ENCODE results near the gene ZFHX2. TPM values are rescaled to one million over a fixed set of nuclear protein-coding genes. Genes with fewer than 3 reads are reported as not detected.

Gene ZFHX2
- total RNA-seq, 1 donor from 2014 or later: 12.5 TPM

DNA sequence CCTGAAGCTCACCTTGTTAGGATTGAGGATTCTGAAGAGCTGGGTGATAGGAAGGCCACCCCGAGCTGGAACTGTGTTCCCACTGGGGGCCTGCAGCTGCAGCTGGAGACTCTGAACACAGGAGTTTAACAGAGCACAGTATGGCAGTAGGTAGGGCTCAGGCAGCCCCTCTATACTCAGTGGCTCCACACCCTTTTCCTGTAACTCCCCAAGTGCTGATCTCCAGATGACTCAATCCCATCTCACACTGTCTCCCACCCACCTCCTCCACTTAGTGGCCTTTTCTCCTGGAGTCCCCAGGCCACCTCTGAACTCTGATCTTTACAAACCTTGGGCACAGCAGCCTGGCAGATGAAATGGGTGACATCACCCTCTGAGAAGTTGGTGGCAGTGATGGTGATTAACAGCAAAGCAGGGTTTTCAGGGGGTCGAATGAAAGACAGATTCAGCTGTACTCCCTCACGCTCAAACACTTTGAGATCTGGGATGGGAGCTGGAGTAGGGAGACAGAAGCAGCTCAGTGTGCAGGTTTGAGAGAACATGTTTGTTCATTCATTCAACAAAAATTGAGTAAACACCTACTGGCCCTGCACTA, 8.5 kb upstream of the ZFHX2 start:
- no peak for DNase-seq (ENCODE audit: low spot score)

DNA sequence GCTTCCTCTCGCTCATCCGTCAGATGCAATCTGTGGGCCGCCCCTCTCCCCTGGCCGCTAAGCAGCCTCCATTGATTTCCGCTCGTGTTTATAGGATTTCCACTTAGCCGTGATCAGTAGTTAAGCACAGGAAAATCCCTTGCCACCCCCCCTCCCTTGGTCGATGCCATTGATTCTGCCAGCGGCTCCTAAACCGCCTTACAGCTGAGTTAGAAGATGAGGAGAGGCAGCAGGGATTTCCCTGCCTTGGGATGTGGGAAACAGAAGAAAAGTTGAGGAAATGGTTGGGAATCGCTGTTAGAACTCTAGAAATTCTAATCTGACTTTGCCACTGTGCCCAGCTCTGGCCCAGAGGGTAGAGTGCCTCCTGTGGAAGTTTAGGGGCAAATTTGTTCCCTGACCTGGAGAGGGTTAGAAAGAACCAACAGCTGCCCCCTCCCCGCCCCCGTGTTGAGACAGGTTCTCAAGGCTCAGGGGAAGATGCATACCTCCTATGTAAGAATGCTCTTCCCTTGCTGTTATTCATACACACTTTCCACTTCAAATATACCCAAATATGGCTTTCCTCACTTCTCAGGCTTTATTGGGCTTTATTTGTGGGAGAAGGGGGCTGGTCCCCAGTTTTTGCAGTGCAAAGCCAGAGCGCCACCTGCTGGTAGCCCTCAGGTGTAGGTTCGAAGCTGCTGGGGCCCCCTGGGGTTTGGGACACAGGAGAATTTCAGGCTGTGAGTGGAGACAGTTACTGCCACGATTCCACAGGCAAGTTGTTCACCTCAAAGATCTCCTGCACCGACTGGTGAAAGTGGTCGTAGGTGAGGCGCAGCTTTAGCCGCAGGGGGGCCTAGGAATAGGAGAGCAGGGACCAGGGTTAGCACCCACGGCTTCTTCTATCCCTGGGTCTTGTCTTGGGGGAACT, 7.7 kb upstream of the ZFHX2 start:
- no peak for DNase-seq (ENCODE audit: low spot score)

DNA sequence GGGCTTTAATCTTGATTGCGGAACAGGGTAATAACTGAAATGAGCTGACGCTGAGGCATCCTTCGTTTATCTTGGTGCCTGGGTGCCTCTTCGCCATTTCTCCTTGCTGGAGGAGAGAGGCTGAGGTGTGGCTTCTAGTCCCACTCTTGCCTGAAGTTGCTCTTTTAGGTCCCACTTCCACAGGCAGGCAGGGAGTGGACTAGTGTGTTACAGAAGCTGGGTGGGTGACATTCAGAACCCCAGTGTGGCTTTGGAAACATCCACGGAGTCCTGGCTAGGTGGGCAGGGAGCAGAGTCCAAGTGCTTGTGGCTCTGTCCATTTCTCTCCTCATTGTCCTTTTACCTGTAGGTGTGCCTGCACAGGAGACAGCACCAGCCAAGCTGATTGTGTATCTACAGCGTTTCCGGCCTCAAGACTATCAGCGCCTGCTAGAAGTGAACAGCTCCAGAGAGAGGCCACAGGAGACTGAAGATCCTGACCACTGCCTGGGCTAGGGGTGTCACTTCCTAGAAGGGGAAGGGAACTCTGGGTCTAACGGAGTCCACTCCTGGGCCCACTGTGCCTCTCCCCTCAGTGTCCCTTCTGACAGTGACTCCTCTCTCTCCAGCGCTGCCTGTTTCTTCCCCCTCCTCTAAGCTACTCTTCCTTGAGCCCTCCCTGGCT, 6.9 kb upstream of the ZFHX2 start:
- DNase-seq (ENCODE audit: low spot score): no peak

DNA sequence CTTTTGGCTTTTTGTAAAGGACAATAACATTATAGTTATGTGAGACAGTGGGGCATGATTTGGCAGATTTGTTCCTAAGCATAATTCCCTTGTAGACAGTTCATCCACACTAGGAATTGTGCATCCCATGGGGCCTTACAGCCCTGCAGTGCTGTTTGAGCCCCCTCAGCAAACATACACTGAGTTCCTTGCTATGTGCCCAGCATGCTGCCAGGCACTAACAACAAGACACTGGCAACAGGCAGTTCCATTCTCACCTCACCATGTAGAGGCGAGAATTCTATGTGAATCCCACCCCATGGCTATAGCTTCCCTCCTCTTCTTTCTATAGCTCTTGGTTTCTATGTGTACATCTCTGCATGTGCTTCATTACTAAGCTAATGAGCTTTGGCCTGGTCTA, 6.4 kb upstream of the ZFHX2 start:
- DNase-seq (ENCODE audit: low spot score): no peak

DNA sequence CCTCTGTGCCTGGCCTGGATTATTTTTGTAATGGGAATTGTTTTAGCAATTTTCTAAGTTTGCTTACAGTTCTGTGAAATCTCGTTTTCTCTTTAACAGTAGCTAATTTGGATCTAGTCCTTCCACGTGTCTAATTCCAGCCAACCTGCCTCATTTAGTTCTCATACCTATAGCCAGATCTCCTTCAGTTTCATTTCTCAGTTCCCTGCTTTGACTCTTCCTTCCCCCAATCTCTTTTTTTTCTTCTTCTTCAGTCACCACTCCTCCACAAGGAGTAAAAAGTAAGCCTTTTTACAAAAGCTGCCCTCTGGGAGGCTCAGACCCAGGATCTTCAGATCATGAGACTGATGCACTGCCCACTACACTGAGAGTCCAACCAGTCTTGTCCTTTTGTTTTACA, 6.0 kb upstream of the ZFHX2 start:
- no peak for DNase-seq (ENCODE audit: low spot score)

DNA sequence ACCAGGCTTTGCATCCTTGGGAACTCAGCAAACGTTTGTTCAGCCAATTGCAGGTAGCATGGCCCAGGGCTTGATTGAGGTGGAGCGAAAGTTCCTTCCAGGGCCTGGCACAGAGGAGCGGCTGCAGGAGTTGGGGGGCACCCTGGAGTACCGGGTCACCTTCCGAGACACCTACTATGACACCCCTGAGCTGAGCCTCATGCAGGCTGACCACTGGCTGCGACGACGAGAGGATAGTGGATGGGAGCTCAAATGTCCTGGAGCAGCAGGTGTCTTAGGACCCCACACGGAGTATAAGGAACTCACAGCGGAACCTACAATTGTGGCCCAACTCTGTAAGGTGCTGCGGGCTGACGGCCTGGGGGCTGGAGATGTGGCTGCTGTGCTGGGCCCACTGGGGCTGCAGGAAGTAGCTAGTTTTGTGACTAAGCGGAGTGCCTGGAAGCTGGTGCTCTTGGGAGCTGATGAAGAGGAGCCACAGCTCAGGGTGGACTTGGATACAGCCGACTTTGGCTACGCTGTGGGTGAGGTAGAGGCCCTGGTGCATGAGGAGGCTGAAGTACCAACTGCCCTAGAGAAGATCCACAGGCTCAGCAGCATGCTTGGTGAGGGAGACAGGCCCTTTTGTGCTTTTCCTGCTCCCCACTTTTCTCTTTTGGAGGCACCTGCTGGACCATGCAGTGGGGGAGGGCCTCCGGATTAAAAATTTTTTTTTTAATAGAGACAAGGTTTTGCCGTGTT, 5.3 kb upstream of the ZFHX2 start:
- no peak for DNase-seq (ENCODE audit: low spot score)

DNA sequence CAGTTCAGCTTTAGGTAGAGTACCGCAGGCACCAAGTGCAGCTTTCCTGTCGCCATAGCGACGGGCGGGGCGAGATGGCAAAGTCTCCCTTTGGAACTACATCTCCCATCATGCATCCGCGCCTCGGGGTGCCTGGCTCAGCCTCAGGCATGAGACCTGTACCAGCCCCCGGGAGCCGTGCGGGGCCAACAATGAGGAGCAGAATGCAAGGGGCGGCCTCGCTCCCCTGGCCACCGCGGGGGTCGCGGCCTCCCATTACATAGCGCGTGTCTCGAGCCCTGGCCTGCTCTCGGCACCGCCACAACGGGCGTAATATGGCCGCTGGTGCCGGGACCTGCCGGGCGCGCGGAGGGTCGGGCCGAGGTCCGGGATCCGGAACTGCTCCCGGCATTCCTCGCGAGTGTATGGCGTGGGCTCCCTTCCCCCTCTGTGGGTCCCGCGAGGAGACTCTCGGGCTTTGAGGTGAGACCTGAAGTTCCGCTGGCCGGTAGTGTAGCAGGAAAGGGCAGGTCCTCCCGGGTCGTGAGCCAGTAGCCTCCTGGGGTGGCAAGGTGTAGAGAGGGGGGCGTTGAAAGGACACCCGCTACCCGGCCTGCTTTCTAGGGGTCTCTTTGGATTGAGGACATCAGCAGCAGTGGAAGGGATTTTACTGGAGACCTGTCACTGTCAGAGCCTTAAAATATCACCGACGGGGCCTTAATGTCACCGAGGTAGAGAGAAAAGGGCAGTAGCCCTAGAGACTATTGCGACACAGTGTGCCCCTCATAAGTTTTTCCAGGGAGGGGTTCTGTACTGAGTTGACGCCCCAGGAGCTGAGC, 4.5 kb upstream of the ZFHX2 start, which contains the start of gene THTPA:
Gene THTPA (plus strand): TSS at position 390 of the 818 bp plus-strand sequence. CDS start 487 bp downstream, outside the sequence.
- DNase-seq (ENCODE audit: low spot score): peak; percentile 93

DNA sequence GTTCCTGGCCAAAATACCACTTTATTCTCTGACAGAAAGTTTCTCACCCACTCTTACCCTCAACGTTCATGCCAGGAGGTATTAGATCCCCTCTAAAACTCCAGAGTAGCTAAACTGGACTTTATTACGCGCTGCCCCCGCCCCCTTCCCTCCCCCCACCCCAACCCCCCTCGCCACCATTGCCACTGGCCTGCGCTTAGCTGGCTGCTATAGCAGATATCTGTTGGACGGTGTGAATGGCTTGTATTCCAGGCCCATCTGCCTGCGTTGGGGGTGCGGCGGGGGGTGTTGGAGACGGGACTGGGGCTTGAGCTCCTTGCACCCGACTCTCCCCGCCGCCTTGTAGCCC, 3.9 kb upstream of the ZFHX2 start:
- no peak for DNase-seq (ENCODE audit: low spot score)

DNA sequence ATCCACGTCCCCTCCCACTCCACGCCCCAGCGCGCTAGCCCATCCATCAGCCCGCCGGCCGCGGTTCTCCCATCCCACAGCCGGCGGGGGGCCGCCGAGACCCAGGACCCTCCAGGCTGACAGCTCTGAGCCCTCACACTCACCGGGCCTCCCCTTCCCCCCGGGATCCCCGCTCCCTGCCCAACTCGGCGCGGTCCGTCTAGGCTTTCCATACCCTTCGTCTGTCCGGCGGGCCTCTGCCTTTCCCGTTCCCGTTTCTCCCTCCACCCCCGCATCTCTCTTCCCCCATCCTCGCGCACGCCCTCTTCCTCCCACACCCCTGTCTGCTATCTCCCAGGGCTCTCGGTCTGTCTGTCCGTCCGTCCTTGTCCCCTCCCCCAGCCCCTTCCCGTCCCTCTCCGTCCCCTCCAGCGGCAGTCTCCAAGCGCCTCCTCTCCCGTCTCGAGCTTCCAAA, 726 bp downstream of the ZFHX2 start:
- no peak for DNase-seq (ENCODE audit: low spot score)

DNA sequence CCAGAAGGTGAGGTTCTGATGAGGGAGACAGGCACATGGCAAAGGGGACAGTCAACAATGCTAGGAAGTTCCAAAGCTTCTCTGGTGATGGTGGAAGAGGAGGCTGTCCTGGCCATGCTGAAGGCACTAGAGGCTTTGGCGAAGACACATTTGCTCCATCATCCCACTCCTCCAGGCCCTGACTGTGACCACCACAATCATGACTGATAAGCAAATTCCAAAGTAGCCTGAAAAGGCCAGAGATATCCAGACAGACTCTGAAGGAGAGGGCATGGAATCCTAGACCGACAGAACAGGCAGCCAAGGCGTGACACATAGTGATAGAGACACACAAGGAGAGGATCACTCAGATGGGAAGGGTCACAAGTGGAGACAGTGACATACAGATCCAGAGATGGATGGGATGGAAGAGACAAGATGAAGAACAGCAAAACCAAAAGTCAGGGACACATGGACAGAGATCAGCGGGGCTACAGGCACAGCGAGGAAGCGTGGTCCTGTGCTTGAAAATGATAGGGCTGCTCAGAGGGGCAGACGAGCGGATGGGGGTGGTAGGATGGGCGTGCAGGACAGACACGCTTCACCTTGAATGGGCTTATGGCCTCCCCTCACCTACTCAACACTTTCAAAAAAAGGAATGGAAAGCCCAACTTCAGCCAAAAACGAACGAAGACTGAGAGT, 1.3 kb downstream of the ZFHX2 start:
- no peak for DNase-seq (ENCODE audit: low spot score)

DNA sequence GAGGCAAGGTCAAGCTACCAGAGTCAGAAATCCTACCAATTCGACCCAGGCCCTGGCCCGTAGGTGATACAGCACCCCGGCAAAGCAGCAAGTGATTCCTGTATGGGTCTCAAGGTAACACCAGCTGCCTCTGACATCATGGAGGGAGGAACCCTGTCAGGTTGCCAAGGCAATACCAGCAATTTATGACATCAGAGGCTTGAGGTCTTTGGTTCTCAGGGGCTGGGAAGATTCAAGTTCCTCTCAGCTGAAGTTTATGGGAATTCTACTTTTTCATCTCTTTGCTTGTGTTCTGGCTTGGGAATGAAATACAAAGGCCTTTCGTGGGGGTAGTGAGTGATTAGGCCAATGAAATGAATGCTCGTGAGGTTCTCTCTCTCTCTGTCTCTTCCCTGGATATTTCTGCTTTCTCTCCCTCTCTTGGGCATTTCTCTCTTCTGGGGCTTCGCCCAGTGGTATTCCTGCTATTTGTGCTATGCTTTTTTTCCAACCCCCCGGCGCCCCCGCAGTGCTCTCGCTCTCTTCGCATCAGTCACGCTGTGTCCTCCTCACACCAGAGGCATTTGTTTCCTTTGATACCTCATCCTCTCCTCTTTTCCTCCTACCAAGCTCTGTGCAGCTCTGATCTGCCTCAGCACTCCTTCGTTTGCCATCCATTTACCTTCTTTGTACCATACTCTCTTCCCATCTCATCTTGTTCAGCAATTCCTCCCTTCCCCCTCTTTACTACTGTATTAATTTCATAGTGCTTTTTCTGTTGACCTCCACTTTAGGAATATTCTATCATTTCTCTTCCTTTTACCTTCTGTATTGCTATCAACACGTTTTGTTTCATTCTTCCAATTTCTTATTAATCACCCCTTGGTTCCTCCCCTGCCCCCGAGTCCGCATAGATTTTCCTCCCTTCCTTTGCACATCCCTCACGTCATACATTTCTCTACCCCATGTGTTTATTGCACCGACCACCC, 2.9 kb downstream of the ZFHX2 start:
- DNase-seq (ENCODE audit: low spot score): no peak

DNA sequence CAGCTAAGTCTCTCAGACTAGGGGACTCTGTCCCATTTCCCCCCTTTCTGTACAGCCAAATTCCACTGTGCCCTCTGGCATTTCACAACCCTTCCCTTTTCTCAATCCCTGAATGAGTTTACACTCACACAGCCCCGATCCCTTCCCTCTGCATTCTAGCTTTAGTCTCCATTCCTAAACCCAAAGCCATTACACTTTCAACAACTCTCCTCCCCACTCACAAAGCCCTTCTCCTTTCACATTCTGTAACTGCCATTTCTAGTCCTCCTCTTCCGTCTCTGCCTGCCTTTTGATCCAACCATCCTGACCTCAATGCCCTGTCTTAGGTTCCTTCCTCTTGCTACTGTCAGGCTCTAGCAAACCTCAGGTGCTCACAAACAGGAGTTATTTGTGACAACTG, 3.6 kb downstream of the ZFHX2 start:
- DNase-seq (ENCODE audit: low spot score): no peak

DNA sequence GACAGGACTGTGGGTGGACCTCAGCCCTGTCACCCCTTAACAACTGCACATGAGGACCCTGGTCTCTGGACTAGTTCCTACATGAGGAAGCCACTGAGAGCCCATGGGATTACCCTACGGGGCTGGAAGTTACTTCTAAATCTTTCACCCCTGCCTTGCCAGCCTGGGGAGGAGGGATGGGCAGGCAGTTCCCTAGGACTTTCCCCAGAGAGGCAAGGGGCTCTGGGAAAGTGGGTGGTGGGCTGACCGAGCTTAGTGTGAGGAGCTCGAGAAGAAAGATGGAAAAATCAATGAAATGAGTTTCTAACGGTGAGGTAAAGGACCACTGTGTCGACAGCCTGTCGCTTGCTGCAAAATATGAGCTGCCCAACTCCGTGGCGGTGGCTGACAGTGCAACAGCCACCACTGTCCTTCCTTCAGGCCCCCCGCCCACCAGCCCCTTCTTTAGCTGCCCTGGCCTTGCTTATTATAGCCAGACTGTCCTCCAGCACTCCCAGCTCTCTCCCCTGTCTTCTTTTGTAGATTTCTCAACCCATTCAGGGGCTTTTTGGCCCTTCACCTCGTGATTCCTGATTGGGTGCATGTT, 5.0 kb downstream of the ZFHX2 start:
- DNase-seq (ENCODE audit: low spot score): no peak

DNA sequence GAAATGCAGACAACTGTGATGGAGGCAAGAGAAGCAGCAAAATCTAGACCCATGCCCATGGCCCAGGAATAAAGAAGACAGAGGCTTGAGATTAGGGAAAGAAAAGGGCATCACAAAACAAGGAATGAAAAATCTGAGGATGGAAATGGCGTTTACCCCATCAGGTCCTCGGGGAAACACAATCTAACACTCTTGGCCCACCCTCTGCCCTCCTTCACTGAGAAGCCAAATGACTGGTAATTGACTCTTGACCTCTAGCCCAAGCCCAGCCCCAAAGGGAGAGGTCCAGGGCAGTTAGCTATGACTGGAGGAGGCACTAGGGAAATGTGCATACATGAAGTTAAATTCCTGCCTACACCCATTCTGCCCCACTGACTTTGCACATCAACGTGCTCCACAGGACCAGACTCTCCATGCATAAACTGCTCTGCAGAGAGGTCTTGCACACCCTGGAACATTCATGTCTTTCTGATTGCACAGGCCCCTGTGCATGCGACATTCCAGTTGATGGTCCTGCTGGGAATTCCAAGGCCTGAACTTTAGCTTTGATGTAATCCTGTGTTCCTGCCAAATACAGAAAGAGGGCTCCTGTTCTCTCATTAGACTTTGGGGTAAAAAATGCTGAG, 5.7 kb downstream of the ZFHX2 start:
- no peak for DNase-seq (ENCODE audit: low spot score)

DNA sequence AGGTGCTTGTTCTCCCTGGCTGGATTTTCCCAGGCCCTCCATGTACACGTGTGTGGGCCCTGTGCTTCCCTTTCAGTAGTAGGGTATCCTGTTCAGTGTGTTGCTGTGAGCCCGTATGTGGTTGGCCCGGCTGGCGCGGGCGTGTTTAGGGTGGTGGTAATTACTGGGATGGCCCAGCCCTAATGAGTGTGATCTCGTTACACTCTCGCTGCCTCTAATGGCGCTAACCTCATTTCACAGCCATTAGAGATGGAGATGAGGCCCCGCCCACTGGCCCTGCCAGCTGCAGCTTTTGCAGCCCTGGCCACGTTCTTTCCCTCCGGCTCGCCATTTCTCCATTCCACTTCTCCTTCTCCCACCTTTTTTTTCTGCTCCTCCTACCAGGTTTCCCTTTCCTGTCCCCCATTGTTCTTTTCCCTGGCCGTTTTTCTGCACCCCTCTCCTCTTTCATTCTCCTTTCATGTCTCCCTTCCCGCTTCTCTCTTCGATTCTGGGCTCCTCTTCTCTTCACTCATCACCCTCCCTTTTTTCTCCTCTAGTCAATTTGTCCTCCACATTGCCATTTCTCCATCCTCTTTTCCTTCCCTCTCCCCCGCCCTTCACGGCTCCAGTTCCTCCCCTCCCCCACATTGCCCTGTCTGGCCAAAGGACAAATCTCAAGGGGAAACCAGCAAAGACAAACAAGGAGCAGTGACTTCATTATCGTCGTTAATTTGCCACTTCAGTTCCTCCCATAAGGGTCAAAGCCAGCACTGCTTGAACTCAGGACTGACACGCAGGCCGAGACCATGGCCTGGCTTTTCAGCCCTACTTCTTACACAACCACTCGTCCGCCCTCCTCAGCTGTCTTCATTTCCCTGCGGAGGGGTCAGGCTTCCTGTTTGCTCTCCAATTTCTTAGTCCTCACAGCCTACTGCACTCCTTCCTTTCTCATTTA, 6.8 kb downstream of the ZFHX2 start:
- no peak for DNase-seq (ENCODE audit: low spot score)

DNA sequence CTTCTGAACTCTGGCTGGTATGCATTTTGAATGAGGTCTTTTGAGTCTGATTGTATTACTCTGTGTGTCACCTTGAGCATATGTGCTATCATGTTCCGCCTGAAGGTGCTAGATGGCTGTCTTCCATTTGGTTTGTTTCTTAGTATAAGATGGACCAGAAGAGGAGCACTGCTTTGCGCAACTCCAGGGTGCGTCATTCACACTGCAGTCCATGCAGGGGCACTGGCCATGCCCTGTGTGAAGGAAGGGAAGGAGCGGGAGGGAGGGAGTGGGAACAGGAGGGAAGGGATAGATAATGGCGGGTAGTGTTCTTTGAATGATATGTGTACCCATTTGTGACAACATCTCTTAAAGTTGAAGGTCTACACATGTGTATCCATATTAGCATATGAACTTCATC, 8.2 kb downstream of the ZFHX2 start:
- no peak for DNase-seq (ENCODE audit: low spot score)

DNA sequence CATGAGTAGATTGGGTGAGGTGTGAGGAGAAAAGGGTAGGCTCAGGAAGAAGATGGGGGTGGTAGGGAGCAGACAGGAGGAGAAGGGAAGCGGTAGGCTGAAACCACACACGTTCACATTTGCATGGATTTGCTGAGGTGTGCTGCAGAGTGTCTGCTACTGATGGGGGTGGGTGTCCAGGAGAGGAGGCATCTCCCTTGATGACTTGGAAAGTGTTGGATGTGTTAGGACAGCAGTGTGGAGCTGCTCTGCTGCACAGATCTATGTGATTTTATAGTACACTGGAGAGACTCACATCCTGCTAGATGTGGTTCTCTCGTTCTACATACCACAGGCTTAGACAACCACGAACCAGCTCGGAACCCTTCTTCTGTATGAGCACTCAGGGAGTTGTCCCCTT, 9.3 kb downstream of the ZFHX2 start:
- no peak for DNase-seq (ENCODE audit: low spot score)

DNA sequence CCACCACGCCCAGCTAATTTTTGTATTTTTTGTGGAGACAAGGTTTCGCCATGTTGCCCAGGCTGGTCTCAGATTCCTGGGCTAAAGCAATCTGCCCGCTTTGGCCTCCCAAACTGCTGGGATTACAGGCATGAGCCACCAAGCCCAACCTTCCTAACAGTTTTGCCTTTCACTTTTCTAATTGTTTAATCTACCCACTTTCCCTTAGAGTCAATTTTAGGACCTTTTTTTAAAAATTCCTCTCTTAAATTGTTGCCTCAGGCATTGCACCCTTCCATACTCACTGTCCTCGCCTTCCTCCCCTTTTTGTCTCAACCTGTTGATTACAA, 11.5 kb downstream of the ZFHX2 start:
- no peak for DNase-seq (ENCODE audit: low spot score)
